Ovary (tissue), 3 donors: ENCODE results near the gene EIF4G3.

ENCODE experiments used
- EP300 ChIP-seq: sonication (generic); formaldehyde crosslinking; IDR thresholded peaks from one replicate; pipeline ENCODE4 v1.6.1; 2017; ENCODE audit warnings: antibody characterized with exemption
- POLR2A ChIP-seq: fragments of 450-650 bp; IDR thresholded peaks from one replicate; pipeline ENCODE4 v1.6.1; 2017; ENCODE audit warnings: antibody characterized with exemption, mild to moderate bottlenecking, moderate library complexity
- TF ChIP-seq, protein P1 (sequence below), 3 donors: fragments of 450-650 bp in 2 of 3; fragments of 200-600 bp in 1 of 3; IDR thresholded peaks; one replicate each; pipeline versions ENCODE4 v1.5.1 to v1.8.0; 2016 to 2022; ENCODE audit warnings: antibody characterized with exemption in 3 of 3, mild to moderate bottlenecking in 1 of 3
- donor health status: DM: no; HTN: no; CAD: no.

DNA sequence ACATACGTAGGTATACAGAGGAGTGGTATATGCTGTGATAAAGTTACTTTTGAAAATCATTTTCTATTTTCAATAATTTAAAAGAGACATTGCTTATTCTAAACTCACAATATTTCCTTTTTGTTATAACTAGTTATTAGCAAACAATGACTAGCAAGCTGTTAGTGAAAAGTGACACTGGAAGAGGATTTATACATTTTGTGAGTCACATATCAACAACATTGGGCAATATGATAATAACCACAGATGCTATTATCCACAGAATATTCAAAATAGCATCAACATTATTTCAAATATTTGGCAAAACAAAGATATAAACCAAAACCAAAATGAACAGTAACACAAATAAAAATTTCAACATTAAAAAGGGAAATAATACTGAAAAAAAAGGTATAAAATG, 285.6 kb downstream of the EIF4G3 start:
- TF ChIP-seq, protein P1, sequence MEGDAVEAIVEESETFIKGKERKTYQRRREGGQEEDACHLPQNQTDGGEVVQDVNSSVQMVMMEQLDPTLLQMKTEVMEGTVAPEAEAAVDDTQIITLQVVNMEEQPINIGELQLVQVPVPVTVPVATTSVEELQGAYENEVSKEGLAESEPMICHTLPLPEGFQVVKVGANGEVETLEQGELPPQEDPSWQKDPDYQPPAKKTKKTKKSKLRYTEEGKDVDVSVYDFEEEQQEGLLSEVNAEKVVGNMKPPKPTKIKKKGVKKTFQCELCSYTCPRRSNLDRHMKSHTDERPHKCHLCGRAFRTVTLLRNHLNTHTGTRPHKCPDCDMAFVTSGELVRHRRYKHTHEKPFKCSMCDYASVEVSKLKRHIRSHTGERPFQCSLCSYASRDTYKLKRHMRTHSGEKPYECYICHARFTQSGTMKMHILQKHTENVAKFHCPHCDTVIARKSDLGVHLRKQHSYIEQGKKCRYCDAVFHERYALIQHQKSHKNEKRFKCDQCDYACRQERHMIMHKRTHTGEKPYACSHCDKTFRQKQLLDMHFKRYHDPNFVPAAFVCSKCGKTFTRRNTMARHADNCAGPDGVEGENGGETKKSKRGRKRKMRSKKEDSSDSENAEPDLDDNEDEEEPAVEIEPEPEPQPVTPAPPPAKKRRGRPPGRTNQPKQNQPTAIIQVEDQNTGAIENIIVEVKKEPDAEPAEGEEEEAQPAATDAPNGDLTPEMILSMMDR (IDR thresholded peaks at IDR 0.05), result no peak
- no peak for TF ChIP-seq EP300
- TF ChIP-seq POLR2A, result no peak
